GM19035 (cell line): ENCODE data around the gene PRDM5.

Experiments
- ATAC-seq: cut with Tn5 transposase; IDR thresholded peaks from one replicate; pipeline ENCODE4 v1.9.1; 2021; ENCODE audit not compliant: unreplicated experiment

PRDM5 gene

DNA sequence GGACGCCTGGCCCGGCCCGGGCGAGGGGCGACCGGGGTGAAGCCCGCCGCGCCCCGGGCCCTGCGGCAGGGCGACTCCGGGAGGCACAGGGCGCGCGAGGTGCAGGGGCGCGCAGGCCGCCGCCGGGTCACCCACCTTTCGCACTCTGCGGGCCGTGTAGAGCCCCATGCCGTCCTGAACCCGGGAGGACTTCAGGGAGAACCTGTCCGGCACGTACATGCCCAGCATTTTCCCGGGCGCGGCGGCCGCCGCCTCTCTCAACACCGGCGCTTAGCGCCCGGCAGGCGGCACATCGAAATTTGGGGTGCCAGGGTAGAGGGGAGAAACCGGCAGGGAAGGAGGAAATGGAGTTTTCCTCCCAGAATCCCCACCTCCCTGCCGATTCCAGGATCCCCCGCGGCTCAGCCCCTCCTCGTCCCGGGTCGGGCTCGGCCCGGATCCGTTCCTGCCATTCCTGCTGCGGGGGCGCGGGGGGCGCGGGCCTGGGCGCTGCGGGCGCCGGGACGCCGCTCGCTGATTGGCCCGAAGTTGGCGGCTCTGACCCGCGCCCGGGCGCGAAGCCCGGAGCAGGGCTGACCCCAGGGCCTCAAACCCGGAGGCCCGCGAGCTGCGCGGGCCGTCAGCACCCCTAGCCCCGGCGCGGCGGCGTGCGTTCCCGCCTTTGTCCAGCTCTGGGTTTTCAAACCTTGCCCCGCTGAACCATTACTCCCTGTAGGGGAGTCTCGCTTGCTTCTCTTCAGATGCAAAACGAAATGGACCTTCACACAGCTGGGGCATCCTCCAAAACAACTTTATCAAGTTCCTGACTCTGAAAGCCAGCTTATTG, at the start of gene PRDM5:
PRDM5 (minus strand) TSS at position 346 of the 826 bp plus-strand sequence; CDS start at position 228, 118 bp downstream.
- no peak for ATAC-seq

DNA sequence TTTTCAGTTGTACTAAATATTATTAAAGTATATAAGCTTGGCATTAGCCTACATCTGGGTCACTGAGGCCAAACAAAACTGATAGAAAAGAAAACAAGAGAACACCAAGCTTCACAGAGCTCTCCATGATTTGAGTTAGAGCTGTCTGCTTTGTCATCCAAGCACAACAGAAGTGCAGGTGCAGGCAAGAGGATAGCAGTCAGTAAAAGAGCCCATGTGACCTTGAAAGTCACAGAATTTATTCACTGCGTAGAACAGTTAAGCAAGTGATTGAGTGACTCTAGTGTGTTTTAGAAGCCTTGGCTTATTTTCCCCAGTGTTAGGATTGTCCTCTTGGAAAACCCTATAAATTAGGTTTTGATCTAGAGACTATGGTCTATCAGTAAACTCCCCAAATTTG, 49.4 kb upstream of the PRDM5 start:
- ATAC-seq, result no peak

DNA sequence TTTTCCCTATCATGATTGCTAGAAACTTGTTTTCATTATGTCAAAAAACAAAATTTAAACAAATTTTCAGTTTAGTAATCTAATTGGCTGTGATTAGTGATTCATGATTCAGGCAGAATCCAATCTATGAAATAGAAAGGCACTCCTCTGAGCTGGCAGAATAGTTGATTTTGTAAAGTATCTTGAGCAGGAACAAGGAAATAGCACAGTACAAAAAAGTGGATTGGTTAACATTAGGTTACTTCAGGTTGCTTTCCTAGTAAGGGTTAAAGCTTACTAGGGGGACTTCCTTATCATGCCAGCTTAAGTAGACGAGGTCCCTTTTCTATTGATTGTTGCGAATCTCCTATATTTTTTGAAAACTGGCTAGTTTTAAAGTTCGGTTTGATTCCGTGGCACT, 43.4 kb upstream of the PRDM5 start:
- no peak for ATAC-seq

DNA sequence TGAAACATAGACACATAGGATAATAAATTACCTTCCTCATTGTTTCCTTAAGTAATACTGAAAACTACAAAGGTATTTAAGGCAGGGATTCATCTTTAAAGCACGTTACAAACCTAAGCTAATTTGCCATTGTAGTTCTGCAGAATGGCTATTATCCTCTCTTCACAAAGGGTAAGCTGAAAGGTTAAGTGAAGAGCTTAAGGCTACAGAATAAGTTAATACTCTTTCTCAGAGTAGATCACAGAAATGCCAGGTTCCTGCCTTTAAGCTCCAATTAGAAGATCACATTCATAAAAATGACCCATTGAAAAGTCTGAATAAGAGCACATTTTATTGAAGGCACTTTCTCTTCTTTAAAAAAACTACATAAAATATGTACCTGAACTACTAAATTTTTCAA, 42.1 kb upstream of the PRDM5 start:
- no peak for ATAC-seq

DNA sequence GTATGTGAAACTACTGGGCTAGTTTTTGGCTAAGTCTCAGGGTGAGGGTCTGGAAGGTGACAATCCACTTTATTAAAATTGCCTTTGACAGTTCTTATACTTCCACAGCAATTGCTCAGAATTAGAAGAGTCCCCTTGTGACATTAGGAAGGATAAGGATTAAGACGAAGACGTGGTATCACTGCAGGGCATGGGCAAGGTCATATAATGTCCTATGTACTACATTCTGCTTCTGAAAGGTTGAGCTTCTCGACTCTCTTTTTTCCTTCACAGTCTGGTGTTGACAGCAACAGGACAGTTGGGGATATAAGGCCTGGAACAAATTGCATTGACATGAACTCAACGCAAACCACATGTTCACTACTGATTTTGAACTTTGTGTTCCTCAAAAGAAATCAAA, 40.9 kb upstream of the PRDM5 start:
- ATAC-seq, result no peak

DNA sequence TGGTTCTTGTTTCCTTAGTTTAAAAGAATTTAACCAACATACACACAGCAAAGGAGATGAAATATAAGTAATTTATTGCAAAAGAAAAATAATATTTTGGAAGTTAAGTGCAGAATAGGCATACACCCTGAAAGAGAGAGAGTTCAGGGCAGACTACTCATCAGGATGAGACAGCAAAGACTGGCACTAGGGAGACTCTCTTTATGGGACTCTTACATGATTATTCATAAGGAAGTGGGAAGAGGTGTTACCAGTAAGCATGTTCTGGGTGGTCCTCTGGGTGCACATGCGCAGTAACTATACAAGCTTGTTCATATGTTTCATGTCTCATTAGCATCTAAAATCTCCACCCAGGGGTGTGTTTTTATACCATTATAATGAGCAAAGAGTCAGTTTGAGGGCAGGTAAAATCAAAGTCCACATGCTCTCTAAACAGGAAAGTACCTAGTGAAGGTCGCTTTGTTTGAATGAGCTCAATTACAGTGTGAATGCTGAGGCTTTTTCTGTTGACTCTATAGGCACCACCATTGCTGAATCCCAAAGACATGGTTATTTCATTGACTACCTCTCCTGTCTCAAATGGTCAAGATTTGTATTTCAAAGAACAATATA, 38.2 kb upstream of the PRDM5 start:
- ATAC-seq, result no peak

DNA sequence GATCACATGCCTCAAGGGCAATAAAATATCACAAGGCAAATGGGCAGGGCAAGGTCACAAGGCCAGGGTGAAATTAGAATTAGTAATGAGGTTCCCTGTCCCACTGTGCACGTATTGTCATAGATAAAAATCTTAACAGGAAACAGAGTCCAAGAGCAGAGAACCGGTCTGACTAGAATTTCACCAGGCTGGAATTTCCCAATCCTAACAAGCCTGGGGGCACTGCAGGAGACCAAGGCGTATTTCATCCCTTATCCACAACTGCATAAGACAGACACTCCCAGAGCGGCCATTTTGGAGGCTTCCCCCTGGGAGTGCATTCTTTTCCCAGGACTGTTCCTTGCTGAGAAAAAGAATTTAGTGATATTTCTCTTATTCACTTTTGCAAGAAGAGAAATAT, 25.9 kb upstream of the PRDM5 start:
- ATAC-seq, result no peak

DNA sequence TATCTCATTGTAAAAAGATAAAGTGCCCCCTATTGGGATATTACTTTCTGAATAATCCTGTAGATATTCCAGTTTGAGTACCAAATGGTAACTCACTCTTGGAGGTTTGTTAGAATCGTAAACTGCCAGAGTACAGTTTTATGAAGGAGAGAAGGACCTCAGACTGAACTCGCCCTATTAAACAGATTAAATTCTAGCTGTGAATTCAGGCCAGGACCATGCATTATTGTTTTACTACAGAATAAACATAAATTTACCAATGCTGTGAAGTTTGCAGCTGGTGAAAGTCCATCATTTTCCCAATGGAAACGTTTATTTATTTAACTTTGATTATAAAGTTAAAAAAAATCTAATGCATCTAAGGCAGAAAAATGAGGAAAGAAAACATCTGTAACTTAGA, 20.2 kb upstream of the PRDM5 start:
- no peak for ATAC-seq

DNA sequence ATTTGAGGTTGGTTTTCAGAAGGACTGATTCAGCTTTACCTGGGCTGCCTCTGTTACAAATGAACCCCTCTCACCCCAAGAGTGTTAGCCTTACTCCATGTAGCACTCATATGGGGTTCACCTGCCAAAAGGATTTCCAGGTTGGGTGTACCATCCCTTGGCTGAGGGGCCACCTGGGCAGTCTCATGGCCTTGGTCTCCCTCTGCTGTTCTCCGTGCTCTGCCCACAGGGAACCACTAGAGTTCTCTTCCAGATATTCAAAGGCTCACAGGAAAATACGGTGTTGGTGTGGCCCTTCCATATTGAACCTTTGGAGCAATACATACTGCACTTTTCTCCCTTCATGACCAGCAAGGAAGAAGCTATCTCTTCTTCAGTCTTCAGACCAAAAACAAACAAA, 18.0 kb upstream of the PRDM5 start:
- ATAC-seq, result no peak

DNA sequence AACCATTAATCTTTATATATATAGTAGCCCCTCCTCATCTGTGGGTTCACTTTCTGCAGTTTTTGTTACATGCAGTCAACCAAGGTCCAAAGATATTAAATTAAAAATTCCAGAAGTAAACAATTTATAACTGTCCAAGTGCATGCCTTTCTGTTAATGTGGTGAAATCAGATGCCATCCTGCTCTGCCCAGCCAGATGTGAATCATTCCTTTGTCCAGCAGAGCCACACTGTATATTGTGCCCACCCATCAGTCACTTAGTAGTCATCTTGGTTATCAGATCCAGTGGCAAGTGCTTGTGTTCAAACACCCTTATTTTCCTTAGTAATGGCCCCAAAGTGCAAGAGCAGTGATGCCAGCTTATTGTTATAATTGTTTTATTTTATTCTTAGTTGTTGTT, 17.2 kb upstream of the PRDM5 start:
- ATAC-seq, result no peak

DNA sequence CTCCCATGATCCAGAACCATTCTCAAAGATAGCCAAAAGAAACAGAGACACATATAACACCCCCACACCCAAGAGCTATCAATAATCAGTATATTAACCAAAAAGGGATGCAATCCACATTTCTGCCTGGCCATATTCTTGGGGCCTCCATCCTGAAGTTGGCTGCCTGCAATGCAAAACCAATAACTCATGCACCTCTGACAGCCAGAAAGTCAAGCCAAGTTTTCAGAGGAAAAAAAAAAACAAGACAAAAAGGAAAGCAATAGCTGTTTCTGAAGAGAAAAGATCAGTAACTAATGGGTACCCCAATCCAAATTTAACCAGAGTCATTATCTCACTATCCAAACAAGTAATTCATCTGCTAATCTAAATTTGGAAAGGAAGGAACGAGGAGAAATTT, 7.3 kb upstream of the PRDM5 start:
- ATAC-seq, result no peak

DNA sequence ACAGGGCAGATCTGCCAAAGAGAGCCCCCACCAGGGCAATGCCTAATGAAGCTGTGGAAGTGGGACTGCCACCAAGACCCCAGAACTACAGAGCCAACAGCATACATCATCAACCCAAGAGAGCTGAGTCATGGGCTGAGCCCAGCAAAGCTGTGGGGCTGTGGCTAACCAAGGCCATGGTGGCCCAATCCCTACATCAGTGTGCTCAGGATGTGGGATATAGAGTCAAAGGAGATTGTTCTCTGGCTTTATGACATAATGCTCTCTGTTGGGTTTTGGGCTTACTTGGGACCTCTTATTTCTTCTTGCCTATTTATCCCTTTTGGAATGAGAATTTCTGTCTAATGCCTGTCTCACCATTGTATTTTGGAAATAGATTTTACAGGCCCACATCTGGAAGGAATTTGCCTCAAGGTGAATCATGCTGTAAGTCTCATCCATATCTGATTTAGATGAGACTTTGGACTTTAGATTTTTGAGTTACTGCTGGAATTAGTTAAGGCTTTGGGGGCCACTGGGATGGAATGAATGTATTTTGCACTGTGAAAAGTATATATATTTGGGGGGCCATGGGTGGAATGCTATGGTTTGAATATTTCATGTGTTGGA, 5.4 kb upstream of the PRDM5 start:
- no peak for ATAC-seq

DNA sequence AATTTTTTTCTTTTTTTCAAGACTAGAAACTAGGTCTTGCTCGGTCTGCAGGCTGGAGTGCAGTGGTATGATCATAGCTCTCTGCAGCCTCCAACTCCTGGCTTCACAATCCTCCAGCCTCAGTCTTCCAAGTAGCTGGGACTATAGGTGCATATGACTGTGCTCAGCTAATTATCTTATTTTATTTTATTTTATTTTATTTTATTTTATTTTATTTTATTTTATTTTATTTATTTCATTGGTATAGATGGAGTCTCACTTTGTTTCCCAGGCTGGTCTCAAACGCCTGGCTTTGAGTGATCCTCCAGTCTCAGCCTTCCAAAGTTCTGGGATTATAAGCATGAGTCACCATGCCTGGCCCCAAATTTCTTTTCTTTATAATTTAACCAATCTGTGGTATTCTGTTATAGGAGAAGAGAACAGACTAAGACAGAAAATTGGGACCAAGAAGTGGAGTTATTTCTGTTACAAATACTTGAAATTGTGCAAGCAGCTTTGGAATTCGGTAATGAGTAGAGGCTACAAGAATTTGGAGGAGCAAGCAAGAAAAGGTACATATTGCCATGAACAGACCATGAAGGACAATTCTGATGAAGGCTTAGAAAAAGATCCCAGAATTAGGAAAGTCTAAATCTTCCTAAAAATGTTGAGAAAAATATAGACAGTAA, 4.0 kb upstream of the PRDM5 start:
- ATAC-seq, result no peak

DNA sequence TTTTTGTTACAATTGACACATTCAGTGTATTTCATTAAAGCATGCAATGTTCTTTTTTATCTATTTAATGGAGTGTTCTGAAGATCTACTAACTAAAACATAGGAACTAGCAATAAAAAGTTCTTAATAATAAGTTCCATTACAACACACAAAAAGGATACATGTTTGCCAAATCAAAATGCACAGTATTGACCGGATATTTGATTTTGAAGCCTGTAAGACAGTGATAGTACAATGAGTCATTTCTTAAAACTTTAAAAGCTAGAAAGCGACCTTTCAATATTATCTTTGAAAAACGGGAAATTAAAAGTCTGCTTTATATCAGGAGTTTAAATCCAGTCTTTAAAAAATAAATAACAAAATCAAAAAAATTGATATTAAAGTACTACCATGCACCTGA, 2.4 kb upstream of the PRDM5 start:
- ATAC-seq, result no peak

DNA sequence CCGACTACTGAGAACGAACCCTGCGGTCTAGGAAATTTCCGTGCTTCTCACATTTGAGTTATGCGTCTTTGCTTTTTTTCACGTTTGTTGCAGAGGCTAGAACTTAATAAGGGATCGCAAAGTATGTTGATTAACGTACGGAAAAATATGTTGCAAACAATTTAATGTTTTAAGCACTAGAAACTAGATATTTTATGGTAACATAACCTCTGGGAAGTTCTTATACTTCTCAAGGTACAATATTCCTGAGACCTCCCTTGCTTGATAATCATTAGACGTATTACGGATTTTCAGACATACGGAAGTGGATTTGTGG, 639 bp upstream of the PRDM5 start:
- no peak for ATAC-seq

DNA sequence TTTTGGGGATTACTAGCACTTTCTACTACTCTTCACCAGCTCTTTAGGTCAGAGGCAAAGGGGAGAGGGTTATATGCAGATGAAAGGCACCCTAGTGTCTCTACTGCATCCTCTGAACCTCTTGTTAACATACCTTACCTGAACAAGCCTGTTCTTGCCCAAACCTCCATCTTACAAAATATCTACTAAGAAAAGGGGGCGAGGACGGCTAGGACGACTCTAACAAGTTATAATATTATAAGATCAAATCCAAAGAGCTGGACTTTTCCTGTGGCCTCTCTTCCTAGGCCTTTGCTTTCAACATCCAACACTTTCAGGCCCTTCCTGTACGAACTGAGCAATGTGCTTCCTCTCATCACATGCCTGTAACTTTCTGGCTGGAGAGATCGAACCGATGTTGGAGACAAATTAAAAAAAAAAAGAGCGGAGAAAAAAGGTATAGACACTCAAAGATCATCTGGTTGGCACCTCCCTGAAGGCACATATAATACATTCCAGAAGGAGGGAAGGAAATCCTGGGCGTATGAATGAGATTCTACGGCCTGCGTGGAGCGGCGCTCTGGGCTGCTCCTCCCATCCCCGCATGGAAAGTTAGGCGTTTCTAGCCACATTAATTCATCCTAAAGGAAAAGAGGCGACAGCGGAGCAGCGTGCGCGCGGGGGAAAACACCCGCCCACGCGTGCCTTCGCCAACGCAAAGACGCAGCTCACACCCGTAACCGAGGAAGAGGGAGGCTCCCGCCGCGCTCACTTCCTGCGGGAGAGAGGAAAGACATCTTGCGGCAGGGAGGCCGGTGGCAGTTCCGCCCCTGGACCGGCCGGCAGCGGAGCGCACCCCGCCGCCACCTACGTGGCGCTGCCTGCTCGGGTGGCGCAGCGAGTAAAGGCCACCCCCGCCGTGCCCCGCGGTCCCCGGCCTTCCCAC, 808 bp downstream of the PRDM5 start:
- no peak for ATAC-seq

DNA sequence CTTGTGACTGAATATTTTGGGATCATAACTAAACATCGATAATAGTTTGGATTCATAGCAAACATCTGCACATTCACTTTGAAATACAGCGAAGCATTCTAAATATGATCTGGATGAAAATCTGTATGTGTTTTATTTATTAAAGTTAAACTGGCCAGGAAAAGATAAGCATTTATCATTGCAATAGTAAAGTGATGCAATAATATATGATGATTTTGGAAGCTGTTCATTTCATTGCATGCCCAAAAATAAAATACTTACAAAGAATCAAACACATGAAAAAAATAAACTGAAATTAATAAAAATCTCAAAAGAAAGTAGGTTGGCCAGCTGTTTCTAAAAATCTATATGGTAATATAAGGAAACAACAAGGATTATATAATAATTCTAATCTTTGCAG, 1.9 kb downstream of the PRDM5 start:
- ATAC-seq, result no peak

DNA sequence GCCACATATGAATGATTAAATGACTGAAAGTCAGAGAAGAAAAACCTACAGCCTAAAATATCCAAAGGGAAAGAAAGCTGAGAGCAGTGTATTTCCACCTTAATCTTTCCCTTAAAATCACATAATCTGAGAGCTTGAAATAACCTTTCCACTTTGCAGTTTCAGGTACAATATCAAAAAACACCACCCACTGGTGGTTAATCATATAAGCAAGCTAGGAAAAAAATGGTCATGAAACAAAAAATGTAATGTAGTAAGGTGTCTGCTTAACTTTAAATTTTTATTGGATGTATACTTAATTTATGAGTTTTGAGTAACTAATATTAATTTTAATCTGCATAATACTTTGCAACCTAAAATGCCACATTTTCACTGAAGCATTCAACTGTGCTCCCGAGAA, 3.2 kb downstream of the PRDM5 start:
- no peak for ATAC-seq

DNA sequence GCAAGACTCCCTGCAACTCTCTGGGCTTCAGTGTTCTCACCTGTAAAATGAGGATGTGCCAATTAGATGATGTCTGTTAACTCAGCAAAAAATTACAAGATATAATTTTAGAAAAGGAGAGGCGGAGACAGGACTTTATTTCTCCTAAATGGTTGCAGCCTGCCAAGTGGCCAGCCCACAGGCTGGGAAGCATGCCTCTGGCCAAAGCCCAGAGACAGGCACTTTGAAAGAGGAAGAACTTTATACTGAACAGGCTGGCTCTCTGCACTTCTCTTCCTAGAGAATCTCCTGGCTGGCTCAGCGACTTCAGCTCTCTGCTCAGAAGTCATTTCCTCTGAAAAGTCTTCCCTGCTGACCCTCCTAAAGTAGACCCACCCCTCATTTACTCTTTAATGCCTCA, 3.7 kb downstream of the PRDM5 start:
- ATAC-seq, result no peak

DNA sequence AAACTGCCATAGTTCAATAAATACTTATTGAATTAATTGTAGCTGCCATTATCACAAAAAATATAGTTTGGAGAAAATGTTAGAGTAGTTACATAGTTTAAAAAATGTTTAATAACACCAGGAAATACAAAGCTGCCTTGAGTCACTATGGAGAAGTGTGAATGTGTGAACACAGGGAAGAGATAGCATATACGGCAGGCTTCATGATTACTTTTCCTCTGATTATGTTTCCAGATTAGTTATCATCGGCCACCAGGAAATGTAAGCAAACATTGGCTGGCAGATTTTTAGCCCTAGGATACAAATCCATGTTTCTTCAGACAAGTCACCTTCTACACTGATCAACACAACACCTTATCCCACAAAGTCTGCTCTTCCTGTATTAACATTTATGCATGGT, 4.4 kb downstream of the PRDM5 start:
- ATAC-seq, result no peak

DNA sequence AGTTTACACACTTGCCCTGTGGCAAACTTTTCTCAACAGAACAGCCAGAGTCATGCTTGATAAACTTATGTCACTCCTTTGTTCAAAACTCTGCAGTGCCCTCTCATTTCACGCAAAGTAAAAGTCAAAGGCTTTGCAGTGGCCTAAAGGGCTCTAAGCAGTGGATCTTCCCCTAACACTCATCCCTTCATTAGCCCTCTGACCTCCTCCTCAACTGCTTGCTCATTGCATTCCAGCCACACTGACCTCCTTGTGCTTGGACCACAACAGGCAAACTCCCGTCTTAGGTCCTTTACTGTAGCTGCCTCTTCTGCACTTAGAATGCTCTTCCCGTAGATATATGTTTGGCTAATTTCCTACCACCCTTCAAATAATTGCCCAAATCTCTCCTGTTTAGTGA, 5.6 kb downstream of the PRDM5 start:
- ATAC-seq, result no peak
